Umbilical cord (tissue), 2 donors: ENCODE results near the gene RTL9. TPM values are rescaled to one million over a fixed set of nuclear protein-coding genes. Genes with fewer than 3 reads are reported as not detected.

Experiments used
- DNase-seq: peaks from one replicate; pipeline ENCODE4 v3.0.0-alpha.2; 2015; ENCODE audit warnings: low spot score
- total RNA-seq: library from RNA; depleted of rRNA; stranded (reverse); fragments of >200 nt; gene quantifications from one replicate; pipeline ENCODE4 v1.2.3, GENCODE V29; 2014; ENCODE audit warnings: low replicate concordance; ENCODE audit not compliant: insufficient read depth

Gene RTL9
- total RNA-seq, 1 donor from 2014 or later, result 2.2 TPM

DNA sequence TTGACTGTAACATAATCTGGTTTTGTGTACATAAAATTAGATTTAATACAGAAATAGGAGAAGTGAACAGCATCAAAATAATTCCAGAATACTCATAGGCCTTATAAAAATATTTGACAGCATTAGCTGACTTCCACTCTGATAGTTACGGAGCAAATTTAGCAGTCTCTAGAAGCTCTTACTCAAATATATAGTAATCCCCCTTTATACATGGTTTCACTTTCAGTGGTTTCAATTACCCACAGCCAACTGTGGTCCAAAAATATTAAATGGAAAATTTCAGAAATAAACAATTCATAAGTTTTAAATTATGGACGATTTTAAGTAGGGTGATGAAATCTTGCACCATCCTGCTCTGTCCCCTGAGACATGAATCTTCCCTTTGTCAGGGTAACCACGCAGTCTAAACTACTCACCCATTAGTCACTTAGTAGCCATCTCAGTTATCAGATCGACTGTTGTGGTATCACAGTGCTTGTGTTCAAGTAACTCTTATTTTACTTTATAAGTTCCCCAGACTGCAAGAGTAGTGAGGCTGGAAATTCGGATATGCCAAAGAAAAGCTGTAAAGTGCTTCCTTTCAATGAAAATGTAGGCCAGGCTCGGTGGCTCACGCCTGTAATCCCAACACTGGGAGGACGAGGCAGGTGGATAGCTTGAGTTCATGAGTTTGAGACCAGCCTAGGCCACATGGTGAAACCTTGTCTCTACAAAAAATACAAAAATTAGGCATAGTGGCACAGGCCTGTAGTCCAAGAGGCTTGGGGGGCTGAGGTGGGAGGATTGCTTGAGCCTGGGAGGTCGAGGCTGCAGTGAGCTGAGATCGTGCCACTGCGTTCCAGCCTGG, 17.2 kb upstream of the RTL9 start:
- no peak for DNase-seq

DNA sequence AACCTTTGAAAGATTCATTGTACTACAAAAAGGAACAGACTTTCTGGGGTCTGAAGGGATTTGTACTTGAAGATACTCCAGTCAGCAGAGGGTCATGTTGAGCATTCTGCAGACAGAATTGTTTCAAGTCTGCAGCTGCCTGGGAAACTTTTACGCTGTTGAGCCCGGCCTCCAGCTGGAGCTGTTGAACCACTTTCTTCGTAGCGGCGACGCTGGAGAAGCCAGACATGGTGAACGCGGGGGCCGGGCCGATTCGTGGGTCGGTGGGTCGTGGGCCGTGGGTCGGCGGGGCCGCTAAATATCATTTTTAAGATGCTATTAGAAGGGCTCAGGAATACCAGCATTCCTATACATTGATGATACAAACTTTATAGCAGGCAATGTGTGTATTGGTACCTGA, 12.0 kb upstream of the RTL9 start:
- DNase-seq, result peak; percentile 6

DNA sequence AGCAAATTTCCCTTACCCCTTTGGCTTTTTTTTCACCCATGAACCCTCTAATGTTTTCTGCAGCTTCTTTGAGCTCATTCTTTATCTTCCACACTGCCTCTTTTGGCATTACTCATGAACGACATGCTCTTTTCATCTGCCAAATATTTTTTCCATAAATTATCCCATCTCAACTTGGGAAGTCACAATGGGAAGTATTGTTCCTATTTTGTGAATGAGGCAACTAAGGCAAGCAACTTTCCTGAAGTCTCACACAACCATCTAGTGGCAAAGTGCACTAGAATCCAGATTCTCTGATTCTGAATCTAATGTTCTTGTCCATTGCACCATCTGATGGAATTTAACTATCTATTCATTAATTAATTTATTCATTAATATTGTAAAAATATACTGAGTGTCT, 625 bp downstream of the RTL9 start:
- DNase-seq, result no peak

DNA sequence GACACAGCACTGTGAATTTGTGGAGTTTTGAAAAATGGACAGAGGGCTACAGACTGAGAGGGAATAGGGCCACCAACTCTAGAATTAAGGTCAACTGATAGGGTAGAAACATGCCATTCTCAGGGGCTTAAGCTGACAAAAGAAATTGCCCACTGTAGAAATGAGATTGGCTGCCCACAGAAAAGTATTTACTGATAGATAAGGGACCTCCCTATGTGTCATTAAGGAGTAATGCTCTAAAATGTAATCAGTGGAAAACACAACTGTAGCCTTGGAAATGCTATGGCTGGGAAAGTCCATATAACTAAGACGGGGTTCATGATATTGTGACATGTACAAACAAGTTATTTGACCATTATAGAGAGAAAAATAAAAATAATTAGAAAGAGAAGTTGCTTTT, 4.6 kb downstream of the RTL9 start:
- DNase-seq, result no peak

GRCh38 chrX:110373310-110373709, 14.7 kb downstream of the RTL9 start:
- no peak for DNase-seq

DNA sequence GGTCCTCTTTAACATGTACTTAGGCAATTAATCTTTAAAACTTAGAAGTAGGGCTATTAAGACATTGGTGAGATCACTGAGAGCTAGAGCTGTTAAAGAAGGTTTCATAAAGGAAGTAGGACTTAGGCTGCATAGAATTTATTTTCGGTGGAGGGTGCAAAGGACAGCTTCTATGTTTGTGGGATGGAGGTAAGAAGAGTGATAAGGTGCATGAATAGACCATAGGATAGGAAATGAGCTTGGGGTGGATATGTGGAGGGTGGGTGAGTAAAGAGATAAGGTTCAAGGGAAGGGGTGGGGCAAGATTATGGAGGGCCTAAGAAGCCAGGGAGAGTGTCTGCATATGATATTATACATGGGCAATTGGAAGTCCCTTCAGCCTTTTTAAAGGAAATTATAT, 15.9 kb downstream of the RTL9 start:
- DNase-seq, result no peak

DNA sequence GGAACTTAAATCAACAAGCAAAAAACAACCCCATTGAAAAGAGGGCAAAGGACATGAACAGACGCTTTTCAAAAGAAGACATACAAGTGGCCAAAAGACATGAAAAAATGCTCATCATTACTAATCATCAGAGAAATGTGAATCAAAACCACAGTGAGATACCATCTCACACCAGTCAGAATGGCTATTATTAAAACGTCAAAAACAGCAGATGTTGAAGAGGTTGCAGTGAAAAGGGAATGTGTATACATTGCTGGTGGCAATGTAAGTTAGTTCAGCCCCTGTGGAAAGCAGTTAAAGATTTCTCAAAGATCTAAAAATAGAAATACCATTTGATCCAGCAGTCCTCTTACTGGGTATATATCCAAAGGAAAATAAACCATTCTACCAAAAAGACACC, 22.6 kb downstream of the RTL9 start:
- no peak for DNase-seq

DNA sequence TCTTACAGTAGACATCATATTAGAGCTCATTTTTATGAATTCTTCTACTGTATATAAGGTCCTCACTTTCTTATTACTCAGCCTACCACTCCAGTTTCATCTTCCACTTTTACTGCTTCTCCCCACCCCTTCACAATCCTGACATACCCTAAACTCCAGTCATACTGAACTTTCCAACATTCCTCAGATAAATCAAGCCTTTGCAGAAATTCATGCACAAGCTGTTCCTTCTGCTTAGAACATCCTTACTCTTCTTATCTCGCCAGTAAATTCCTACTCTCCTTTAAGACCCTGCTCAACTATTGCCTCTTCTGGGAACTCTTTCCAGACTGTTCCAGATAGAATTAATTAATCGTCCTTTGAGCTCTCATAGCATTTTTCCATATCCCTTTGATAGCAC, 24.8 kb downstream of the RTL9 start:
- peak; percentile 83 for DNase-seq

GRCh38 chrX:110384490-110384889, 25.8 kb downstream of the RTL9 start:
- no peak for DNase-seq

GRCh38 chrX:110389570-110389969, 30.9 kb downstream of the RTL9 start:
- DNase-seq, result no peak

DNA sequence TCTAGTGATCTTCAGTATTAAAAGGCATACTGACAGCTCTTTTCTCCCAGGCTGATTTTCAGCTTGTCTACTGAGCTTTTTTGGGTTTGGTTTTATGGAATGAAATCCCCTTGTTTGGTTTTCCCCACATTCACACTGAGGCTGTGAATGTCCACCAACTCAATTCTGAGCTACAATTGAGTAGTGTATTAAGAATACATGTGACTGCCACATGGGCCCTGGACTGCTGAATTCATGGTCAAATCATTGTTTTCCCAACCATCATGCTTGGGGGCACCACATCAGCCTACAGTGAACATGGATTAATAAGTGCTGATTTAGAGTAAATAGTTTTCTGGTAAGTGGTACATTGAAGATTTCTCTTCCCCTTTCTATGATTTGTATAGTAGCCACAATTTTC, 32.4 kb downstream of the RTL9 start:
- no peak for DNase-seq

DNA sequence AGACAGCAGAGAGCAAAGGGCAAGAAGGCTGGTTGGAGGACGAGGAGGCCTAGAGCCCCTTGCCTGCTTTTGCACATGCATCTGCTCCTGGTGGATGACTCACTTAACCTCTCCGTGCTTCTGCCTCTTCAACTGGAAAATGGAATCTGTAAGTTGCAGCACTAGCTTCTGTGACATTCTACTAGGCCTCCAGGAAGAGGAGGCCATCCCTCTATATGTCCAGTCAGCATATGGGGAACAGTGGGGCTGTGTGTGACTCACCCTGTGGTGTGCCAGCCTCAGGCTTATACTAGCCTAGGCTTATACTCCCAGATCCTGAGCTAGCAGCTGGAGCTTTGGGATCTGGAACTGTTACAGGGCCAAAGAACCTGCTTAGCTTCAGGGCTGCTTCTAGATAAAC, 36.0 kb downstream of the RTL9 start:
- peak; percentile 22 for DNase-seq

DNA sequence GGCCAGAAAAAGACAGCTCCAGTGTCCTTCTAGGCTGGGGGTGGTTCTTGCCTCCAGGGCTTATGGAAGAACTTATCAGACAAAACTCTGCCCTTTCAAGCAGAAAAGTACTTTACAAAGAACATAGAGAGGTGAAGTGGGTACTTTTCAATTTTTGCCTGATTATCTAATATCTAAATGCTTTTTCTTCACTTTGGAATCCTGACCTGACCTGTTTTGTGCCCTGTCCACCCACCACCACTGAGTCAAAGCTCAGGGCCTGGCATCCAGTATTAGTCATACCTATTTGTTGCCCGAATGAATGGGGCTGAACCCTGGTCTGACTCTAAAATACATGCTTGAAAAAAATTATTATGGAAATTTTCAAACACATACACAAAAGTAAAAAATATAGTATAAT, 37.2 kb downstream of the RTL9 start:
- no peak for DNase-seq

DNA sequence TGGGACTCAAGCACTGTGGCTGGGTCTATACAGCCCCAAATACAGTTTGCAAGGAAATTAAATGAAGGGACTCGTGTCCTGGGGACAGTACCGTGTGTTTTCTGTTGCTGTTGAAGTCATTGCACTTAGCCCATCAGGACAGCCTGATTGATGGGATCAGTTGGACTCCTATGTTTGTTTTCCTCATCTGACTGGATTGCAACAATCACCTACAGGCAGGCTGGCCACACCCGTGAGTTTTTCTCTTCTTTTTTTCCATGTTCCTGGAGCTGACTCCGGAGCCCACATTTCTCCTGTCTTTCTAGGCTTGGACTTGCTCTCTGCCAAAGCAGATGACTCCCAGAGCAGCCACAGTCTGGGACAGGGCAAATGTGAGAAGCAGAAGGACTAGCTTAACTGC, 38.1 kb downstream of the RTL9 start:
- no peak for DNase-seq

- no peak for DNase-seq
Observed at GRCh38 chrX:110397339-110397738, 38.7 kb downstream of the RTL9 start.

DNA sequence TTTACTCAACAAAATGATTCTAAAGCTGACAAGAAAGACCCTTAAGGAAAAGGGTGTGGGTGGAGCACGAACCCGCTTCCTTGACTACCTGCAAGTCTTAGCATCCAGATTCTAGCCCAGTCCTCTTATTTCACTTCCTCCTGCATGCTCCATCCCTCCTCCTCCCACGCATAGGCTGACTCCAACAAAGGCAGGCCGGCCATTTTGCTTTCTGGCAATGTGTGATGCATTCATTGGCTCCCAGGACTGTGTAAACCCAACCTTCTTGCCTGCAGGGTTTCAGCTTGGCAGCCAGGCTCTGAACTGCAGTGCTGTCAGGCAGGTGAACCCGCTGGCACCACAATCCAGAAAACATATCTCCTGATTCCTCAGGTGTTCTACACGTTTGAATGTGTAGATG, 39.3 kb downstream of the RTL9 start:
- DNase-seq, result no peak

- no peak for DNase-seq
Observed at GRCh38 chrX:110399497-110399896, 40.8 kb downstream of the RTL9 start.

DNA sequence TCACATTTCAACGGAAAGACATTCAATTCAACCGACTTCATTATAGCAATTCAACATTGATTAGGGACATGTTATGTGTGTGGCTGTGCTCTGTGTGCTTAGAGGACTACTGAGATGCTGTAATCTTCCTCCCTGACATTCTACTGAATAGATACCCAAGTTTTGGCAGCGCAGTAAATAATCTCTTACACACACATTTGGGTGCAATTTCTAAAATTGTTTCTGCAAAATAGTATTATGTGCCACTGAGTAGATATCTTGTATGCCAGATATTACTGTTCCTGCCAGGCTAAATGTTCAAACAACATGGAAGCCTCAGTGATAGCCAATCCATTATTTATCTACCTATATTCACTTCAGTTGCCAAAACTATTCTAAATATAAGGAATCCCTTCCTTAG, 41.3 kb downstream of the RTL9 start:
- DNase-seq, result no peak

- no peak for DNase-seq
Observed at GRCh38 chrX:110401135-110401534, 42.5 kb downstream of the RTL9 start.

- DNase-seq, result peak; percentile 52
Observed at GRCh38 chrX:110402091-110402849, 43.6 kb downstream of the RTL9 start.

GRCh38 chrX:110402850-110403221, 44.2 kb downstream of the RTL9 start:
- DNase-seq, result no peak

DNA sequence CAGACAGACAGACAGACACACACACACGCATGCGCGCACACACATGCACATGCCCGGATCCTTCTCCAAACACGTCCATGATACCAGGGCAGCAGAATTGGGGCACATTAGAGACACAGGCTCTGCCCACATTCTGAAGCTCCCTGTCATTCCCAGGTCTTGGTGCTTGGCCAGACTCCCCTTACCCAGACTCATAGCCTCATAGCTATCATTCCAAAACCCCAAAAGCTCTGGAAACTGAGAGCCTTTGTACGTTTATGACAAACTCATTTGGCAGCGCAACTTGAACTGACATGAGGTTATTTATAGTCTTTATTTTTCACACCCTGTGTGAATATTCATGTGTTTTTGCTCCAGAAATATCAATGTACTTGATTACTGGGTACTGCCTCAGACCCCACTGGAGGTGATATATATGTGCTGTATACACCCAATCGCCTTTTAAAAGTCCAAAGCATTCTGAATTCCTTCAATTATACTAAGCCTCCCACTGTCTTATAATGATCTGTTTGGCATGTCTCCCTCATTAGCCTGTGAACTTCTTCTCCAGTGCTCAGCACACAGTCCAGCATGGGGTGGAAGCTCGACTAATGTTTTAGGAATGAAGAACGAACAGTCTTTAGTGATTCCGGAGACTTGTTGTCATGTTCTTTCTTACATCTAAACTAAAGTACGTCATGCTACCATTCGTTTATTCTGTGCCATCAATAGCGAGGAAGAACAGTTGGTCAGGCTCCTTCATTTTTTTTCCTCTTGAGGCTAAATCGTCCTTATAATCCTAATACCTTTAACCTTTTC, 45.0 kb downstream of the RTL9 start:
- DNase-seq, result no peak
